ENCODE measurements around the gene HSPA4L.

GRCh38 chr4:127737295-127737694 is 44.8 kb upstream of the HSPA4L start:
- TF ChIP-seq POLR2A (IDR thresholded peaks at IDR 0.05; ENCODE audit: low read length), result no peak
- no peak for TF ChIP-seq GATA1 (IDR thresholded peaks at IDR 0.05; ENCODE audit: low read depth, low read length)
